NCI-H748 (cell line): ENCODE measurements around the gene SKIL.
A peak's percentile ranks its signal among the peaks of the same experiment; 100 is the strongest.

Experiments used
- DNase-seq: peaks from one replicate; lab custom pipeline; 2025; ENCODE audit not compliant: unreplicated experiment; lab: John Stamatoyannopoulos, UW

Gene SKIL

DNA sequence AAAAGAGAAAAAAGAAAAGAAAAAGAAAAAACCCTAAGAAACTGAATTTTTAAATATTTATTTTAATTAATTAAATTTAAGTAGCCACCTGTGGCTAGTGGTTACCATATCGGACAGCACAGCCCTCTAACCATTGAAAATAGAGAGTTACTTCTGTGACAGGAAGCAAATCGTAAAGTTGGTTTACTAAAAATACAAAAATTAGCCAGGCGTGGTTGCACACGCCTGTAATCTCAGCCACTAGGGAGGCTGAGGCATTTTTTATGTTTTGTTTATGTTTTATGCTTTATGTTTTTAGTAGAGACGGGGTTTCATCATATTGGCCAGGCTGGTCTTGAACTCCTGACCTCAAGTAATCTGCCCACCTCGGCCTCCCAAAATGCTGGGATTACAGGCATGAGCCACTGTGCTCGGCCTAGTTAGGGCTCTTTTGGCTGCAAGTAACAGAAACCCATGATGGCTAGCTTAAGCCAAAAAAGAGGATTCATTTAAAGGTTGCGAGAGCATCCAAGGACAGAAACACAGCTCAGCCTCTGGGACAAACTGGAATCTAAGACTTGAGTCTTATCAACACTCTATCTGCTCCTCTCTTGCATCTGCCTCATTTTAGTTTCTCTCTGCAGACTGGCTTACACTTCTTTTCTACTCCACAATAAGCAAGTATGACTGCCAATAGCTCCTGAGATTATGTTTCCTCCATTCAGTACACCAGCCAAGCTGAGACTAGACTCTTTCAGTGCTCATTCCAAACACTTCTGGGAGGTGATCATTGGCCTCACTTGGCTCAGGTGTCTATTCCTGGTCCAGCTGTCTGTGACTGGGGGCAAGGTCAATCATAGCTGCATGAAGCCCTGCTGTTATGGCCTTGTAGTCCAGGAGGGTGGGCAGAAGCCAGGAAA is 6.8 kb upstream of the SKIL start:
- no peak for DNase-seq

DNA sequence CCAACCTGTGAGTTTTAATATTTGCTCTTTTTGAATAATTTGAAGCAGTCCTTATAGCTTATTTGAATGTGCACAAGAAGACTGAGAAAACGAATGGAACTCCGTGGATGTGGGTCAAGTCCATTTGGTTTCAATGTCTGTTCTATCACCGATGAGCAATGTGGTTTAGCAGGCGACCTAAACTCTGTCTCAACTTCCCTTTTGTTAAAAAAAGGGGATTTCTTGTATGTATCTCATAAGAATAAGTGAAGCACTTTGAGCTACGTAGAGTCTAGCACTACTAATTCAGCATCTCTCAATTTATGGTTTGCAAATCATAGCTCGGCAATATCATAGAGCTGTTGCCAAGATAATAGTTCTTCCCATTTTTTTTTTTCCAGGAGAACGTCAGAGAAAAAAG is 4.6 kb upstream of the SKIL start:
- DNase-seq, result no peak

DNA sequence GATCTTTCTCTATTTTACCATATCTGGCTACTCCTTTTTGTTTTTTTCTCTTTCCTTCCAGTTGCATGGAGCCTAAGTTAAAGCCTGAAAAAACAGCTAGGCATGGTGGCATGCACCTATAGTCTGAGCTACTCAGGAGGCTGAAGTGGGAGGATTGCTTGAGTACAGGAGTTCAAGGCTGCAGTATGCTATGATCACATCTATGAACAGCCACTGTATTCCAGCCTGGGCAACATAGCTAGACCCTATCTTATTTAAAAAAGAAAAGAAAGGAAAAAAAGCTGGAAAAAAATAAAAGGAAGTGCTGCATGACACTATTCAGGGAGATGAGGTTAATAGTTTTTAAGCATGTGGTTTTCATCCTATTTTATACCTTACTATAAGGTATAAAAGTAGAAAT is 4.0 kb upstream of the SKIL start:
- no peak for DNase-seq

DNA sequence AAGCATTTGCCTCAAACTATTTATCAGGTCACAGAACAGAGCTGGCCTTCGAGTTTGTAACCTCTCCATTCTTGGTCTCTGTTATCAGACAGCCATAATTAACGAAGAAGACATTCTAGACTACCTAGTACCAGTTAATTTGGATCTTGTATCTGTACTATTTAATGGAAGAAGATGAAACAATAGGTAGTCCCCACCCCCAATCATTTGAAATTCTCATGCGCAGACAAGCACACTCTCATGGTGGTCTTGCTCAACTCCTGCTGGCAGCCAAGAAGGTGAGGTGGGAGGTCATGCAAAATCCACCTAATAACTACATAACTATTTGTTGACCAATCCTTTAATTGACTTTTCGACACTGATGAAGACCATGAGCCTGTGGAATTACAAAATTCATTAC is 2.8 kb upstream of the SKIL start:
- DNase-seq, result no peak

DNA sequence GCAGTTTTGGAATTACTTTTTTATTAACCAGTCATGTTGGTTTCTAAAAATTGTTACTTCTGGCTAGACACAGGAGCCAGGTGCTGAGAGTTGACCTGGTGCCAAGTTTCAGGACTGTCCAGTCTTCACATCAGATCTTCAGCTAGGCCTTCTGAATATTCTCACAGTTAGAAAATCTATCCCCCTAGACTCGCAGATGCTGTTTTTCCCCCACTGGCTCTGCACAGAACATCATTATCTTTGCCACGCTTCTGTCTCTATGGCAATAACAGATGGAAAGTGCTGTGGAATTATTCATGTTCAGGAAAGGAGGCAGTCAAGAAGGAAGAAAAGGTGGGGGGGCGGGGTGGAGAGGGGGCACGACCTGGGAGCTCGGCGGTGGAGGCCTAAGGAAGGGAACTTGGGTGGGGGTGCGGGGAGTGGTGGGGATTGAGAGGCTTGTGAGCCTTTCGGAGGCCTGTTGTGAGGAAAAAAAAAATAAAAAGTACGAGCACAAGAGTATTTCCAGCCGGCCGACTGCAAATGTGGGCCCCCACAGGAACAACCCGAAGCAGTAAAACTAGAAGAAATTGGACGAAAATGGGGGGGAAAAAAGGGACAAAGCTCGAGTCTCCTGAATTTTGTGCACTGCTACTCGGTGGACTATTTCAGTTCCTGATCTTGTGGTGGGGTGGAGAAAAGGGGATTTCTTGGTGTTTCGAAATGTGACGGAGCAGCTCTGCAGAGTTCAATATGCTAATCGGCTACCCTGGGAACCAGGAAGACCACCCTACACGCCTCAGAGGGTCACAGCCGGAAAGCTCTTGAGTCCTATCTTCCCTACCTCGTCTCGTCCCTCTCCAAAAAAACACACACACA is 1.5 kb upstream of the SKIL start:
- peak; percentile 57 for DNase-seq

DNA sequence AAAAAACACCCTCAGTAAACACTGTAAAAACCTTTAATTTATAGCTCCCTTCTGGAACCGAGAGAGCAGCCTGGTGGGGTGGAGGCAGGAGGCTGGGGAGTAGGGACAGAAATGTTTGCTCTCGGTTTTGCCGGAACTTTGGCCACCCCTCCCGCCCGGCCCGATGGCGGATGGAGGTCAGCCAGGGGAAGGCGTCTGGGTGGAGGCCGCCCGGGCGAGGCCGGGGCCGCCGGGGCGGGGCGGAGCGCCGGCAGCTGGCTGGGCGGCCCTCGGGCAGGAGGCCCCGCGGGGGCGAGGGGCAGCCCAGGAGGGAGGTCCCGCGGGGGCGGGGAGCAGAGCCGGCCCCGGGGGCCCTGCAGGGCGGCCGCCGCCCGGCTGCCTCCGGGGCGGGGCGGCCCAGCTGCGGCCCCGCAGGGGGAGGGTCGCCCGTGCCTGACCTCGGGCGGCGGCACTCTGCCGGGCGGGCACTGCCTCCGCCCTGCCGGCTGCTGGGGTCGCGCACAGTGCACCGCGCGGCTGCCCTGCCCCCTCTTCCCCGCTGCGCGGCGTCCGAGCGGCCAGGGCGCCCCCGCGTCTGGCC is 829 bp upstream of the SKIL start:
- peak; percentile 87 for DNase-seq

DNA sequence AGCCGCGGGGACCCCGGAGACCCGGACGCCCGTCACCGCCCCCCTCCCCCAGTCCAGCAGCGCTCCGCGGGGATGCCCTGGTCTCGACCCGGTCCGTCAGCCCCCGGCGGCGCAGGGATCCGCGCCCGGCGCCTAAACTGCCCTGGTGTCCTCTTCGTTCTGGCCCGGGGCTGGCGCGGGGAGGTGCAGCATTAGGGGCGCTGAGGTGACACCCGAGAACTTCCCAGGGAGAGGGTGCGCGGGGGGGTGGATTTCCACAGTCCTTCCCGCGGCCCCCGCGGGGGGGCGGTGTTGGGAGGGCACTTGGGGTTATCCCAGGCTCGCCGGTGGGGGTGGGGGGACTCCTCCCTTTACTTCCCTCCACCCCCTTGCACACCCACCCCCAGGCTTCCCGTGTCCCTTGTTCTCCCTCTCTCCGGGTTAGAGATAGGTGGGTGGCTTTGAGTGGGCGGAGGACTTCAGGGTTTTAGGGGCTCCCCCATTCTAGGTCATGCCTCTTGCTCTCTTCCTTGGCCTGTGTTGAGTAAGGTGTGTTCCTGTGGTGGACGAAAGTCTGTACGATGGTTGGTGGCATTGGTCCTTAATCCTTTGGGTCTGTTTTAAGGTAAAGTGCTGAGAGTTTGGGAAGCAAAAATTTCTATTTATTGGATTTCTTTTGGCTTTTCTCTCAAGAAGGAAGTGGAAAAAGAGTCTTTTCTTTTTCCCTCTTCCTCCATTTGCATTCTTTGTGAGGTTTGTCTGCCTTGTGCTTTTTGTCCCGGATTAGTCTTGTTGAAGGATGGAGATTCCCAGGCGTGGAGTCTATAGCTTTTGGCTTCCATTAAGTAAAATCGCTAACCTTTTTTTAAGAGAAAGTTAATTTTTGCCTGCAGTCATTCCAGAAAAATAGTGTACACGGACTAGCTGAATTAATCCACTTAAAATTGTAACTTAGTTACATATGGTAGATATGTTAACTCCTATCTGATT is 811 bp downstream of the SKIL start:
- peak; percentile 56 for DNase-seq

DNA sequence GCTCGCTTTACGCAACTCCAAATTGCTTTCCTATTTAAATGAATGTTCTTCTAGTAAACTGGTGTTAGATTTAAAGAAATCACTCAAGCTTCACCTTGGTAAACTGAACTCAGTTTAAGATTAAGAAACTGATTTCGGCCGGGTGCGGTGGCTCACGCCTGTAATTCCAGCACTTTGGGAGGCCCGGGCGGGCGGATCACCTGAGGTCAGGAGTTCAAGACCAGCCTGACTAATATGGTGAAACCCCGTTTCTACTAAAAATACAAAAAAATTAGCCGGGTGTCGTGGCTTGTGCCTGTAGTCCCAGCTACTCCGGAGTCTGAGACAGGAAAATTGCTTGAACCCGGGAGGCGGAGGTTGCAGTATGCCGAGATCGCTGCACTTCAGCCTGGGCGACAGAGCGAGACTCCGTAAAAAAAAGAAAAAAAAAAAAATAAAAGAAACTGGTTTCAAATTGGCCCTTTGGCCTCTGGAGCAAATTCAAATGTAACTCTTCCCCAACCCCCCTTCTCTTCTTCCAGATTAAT is 1.7 kb downstream of the SKIL start:
- no peak for DNase-seq

DNA sequence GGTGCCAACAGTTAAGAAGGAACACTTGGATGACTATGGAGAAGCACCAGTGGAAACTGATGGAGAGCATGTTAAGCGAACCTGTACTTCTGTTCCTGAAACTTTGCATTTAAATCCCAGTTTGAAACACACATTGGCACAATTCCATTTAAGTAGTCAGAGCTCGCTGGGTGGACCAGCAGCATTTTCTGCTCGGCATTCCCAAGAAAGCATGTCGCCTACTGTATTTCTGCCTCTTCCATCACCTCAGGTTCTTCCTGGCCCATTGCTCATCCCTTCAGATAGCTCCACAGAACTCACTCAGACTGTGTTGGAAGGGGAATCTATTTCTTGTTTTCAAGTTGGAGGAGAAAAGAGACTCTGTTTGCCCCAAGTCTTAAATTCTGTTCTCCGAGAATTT is 3.0 kb downstream of the SKIL start:
- no peak for DNase-seq

DNA sequence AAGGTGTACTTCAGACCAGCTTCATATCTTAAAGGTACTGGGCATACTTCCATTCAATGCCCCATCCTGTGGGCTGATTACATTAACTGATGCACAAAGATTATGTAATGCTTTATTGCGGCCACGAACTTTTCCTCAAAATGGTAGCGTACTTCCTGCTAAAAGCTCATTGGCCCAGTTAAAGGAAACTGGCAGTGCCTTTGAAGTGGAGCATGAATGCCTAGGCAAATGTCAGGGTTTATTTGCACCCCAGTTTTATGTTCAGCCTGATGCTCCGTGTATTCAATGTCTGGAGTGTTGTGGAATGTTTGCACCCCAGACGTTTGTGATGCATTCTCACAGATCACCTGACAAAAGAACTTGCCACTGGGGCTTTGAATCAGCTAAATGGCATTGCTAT is 3.4 kb downstream of the SKIL start:
- DNase-seq, result no peak

DNA sequence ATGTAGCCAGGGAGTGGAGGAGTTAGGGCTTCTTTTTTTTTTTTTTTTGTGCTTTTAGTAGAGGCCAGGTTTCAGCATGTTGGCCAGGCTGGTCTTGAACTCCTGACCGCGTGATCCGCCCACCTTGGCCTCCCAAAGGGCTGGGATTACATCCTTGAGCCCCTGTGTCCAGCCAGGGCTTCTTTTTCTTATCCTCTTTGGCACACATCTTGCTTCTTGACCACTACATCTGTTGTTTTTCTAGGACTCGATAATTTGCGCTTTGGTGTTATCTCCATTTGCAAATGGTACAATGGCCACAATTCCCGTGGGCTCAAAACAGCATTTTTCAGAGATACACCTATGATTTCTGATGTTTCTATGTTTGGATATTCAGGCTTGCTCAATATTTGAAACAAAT is 4.2 kb downstream of the SKIL start:
- DNase-seq, result no peak

DNA sequence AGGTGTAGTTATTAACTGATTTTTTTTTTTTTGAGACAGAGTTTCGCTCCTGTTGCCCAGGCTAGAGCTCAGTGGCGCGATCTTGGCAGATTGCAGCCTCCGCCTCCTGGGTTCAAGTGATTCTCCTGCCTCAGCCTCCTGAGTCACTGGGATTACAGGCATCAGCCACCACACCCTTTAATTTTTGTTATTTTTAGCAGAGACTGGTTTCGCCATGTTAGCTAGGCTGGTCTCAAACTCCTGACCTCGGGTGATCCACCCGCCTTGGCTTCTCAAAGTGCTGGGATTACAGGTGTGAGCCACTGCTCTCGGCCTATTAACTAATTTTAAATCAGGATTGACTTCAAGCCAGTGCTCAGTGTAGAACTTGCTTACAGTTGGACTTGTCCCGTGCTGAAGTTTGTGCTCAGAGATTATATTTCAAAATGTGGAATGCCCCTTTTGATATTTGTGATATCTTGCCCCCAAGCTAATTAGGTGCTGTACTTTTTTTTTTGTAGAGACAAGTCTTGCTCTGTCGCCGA is 6.0 kb downstream of the SKIL start:
- no peak for DNase-seq

DNA sequence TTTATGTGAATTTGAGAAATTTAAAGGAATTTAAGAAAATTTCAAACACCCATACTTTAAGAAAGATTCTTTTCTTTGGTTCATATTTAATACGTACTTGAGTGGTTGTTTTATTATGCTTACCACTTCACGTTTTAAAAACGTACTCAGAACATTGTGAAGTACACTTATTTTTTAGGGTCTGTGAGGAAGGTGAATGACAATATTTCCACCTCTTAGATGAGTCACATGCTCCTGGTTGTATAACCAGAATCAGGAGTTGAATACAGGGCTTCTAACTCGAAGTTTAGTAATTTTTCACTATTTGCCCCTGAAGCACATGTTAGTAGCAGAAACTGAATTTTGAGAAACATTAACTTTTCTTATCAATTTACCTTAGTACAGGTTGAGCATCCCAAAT is 7.5 kb downstream of the SKIL start:
- DNase-seq, result no peak

DNA sequence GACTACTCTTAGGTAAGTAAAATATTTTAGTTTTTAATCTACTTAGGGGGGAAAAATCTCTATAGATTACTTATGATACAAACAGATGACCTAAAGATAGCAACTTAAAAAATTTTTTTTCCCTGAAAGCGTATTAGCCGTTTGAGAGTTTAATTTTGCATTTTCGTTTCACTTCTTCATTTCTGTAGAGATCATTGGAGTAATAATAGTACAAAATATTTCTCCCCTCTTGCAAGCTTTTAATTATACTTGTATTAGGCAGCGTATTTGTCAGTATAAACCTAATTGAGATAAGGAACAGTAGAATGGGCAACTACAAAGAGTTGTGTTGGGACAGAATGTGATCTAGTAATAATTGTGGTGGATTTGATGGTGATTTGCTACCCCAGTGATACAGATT is 10.3 kb downstream of the SKIL start:
- no peak for DNase-seq

DNA sequence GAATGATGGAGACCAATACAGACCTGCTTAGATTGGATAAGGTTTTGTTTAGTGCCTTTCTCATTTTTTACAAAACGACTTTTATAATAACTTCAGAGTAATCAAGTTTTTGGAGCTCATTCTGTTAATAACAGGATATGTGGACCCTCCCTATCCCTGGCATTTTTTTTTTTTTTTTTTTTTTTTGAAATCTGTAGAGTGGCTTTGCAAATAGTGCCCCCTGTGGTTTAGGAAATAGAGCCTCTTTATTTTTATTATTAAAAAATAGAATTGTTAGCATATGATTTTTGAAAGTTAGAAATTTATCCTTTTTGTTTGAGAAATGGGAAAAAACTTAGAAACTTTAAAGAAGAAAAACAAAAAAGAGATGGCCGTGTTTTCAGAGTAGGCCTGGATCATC is 11.4 kb downstream of the SKIL start:
- no peak for DNase-seq

DNA sequence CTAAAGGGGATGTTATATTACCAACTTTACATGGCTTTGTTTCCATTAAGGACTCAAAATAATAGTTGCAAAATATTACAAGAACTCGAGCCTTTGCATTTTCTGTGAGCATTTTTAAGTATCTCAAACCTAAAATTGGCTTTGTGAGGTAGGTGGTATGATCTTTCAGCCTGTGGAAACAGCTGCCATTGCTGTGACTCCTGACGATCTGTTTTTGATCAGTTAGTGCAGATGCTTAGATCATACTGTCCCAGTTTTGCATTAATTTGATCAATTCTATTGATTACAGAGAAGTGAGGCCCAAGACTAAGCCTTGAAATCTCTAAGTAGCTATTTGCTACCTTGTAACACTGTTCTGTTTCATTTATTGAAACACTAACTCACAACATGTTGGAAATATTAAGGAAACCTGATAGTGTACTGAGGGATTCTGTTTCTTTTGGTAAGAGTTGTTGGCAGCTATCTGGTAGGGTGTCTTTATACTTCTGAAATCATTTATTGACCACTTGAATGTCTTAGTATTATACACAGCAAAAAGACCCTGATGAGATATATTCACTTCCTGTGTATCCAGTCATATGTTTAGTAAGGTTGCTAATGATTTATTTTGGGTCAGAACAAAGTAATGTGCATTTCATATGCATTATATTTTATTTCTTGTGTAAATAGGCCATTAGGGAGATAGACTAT is 14.8 kb downstream of the SKIL start:
- no peak for DNase-seq

DNA sequence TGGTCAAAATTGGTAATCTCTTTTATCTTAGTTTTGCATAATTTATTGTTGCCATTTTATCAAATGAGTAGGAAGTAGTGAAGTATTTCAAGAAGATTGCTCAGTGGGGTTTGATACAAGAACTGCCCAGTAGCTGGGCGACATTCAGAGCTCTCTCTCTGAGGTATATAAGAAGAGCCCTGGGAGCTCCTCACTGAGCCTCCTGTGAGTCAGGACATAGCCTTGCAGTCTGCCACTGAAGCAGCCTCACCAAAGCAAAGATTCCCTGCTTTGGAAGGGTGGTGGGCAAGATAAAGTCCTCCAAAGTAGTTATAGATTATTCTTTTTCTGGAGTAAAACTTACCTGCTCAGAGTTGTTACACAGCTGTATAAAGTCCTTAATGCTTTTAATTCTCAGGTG is 26.1 kb downstream of the SKIL start:
- no peak for DNase-seq

DNA sequence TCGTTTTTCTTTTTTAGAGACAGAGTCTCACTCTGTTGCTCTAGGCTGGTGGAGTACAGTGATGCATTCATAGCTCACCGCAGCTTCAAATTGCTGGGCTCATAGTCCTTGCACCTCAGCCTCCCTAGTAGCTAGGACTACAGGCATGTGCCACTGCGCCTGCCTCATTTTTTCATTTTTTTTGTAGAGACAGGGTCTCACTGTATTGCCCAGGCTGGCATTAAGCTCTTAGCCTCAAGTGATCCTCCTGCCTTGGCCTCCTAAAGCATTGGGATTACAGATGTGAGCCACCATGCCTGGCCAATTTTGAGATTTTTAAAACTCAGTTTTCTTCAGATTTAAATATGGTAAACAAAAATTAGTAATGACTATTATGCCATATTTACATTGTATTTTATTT is 29.0 kb downstream of the SKIL start:
- no peak for DNase-seq

DNA sequence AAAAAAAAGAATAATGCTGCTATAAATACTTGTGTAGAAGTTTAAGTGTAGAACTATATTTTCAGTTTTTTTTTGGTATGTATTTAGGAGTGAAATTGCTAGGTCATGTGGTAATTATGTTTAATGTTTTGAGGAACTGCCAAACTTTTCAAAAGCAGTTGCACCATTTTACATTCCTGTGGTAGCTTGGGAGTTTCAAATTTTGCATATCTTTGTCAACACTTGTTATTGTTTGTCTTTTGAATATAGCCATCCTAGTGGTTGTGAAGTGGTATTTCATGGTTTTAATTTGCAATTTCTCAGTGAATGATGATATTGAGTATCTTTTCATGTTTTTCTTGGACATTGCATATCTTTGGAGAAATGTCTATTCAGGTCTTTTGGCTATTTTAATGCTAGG is 30.4 kb downstream of the SKIL start:
- no peak for DNase-seq

DNA sequence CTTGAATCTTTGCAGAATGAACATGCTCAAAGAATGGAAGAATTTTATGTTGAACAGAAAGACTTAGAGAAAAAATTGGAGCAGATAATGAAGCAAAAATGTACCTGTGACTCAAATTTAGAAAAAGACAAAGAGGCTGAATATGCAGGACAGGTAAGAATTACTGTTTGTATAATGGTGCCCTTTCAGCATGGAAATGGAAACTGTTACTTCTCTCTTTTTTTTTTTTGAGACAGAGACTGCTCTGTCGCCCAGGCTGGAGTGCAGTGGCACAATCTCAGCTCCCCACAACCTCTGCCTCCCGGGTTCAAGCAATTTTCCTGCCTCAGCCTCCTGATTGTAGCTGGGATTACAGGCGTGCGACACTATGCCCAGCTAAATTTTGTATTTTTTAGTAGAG is 33.6 kb downstream of the SKIL start:
- DNase-seq, result no peak
